SK-N-MC (cell line): Measurements from ENCODE around the gene FGF14.

ENCODE experiments used
- EZH2 ChIP-seq: fragments of 200-600 bp; sonication (generic); IDR thresholded peaks from one replicate; pipeline ENCODE4 v1.6.1; 2017; ENCODE audit warnings: antibody characterized with exemption
- POLR2AphosphoS5 ChIP-seq: IDR thresholded peaks from 2 replicates; pipeline ENCODE4 v1.6.1; 2012; ENCODE audit warnings: mild to moderate bottlenecking, low read depth, low read length, borderline replicate concordance

DNA sequence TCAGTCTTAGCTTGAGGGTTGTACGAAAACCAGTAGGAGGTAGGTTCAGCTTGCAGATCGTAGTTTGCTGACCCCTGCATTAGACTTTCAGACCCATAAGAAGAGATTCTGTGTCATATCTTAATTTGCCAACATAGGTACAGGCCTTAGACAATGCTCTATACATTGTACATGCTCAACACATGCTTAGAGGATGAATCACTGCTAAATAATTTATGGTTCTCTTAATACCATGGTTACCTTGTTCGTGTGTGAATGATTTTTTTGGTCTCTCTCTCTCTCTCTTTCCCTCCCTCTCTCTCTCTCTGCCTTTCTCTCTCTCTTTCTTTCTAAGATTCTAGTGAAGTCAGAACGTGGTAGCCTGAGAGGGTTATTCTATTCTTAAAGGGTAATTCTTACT lies 112.2 kb downstream of the FGF14 start:
- TF ChIP-seq EZH2 (no peak), POLR2AphosphoS5 (no peak)
